GOT3 (cell line): ENCODE data around the gene B3GNT5.

Experiments used
- DNase-seq: peaks from one replicate; lab custom pipeline; 2025; ENCODE audit warnings: mixed read lengths; lab: John Stamatoyannopoulos, UW

The B3GNT5 gene

DNA sequence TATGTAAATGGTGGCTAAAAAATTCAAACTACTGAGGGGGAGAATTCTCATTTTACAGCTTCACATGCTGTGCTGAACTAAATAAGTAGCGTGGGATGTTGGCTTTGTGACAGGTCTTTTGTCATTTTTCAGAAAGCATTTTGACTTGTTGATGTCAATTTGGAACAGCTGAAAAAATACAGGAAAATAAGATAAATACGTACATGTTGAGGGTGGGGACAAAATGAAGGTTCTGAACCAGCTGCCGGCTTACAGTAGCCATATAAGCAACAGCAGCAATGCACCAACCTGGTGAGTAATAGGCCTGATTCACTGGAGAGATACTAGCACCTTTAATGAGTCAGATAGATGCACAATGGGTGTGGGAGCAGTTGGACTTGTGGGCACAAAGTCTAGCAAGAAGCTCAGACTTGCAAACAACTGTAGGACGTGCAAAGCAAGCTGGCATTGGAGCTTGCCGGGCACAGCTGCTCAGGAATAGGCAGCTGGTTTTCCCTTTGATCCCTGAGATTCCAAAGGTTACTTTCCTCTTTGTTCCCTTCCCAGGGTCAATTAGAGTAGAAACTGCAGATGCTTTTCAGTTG, 12.9 kb downstream of the B3GNT5 start:
- DNase-seq = peak; percentile 7

DNA sequence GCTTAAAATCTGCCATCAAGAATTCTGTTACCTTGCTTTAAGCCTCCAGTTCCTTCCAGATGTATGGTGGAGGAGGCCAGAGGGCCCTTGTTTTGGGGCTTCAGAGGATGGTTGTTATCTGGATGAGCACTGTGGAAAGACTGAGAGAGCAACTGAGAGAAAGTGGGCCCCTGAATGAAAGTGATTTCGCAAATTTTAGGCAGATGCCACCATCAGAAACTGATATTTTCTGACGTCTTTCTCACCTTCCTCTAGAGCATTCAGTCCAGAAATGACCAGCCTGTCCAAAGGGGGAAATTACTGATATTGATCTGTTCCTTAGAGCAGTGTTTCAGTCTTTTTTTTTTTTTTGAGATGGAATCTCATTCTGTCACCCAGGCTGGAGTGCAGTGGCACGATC, 13.4 kb downstream of the B3GNT5 start:
- no peak for DNase-seq

DNA sequence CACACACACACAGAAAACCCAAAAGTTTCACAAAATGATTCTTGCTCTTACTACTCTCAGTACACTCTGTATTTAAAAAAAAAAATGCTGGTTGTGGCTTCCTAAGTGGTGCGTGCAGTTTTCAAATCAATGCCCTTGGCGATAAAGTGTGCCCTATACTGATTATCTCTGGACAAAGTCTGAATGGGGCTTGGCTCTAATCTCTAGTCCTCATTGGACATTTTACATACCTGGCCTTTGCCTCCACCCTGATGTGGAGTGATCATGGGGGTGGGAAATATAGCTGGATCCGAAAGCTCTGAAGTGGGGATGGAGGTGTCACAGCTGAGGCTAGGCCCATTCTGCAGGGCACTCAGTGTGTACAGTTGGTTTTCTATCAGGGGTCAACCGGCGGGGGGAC, 14.1 kb downstream of the B3GNT5 start:
- no peak for DNase-seq

DNA sequence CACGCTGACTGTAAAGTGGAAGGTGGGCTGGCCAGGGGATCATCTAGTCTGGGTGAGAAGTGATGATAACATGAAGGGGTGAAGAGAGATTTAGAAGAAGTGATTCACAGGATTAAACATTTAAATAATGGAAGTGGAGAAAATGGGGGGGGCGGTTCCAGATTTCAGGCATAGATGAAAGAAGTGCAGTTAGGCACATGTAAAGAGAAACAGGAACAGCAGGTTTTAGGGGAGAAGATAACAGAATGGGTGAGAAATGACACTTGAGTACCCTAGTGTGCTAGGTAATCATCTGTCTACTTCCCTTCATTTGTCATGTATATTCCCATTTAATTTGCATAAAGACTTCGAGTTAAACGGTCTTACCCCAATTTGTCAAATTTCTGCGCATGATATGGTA, 15.3 kb downstream of the B3GNT5 start:
- DNase-seq = no peak

DNA sequence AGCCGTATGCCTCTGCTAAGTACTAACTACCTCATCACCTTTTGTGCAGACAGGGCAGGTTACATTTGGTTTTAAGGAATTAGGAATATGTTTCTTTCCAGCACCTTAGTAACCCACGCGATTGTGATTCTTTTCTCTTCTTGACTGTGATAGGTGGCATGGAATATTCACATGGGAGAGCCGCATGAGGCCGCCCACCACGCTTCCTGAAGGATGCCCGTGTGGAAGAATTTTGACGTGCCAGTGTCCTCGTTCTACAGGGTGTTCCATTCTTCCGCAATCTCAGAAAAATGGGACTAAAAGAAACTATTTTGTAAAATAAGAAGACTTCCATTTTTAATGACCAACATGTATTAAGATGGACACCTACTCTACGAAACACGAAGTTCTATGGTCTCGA, 16.3 kb downstream of the B3GNT5 start:
- DNase-seq = no peak

DNA sequence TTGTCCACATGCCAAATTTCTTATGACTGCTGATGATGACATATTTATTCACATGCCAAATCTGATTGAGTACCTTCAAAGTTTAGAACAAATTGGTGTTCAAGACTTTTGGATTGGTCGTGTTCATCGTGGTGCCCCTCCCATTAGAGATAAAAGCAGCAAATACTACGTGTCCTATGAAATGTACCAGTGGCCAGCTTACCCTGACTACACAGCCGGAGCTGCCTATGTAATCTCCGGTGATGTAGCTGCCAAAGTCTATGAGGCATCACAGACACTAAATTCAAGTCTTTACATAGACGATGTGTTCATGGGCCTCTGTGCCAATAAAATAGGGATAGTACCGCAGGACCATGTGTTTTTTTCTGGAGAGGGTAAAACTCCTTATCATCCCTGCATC, 17.3 kb downstream of the B3GNT5 start:
- DNase-seq = no peak

DNA sequence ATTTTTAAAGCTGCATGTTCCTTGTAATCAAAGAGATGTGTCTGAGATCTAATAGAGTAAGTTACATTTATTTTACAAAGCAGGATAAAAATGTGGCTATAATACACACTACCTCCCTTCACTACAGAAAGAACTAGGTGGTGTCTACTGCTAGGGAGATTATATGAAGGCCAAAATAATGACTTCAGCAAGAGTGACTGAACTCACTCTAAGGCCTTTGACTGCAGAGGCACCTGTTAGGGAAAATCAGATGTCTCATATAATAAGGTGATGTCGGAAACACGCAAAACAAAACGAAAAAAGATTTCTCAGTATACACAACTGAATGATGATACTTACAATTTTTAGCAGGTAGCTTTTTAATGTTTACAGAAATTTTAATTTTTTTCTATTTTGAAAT, 19.1 kb downstream of the B3GNT5 start:
- DNase-seq = no peak

DNA sequence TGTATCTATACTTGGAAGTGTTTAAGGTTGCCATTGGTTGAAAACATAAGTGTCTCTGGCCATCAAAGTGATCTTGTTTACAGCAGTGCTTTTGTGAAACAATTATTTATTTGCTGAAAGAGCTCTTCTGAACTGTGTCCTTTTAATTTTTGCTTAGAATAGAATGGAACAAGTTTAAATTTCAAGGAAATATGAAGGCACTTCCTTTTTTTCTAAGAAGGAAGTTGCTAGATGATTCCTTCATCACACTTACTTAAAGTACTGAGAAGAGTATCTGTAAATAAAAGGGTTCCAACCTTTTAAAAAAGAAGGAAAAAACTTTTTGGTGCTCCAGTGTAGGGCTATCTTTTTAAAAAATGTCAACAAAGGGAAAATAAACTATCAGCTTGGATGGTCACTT, 19.7 kb downstream of the B3GNT5 start:
- no peak for DNase-seq

DNA sequence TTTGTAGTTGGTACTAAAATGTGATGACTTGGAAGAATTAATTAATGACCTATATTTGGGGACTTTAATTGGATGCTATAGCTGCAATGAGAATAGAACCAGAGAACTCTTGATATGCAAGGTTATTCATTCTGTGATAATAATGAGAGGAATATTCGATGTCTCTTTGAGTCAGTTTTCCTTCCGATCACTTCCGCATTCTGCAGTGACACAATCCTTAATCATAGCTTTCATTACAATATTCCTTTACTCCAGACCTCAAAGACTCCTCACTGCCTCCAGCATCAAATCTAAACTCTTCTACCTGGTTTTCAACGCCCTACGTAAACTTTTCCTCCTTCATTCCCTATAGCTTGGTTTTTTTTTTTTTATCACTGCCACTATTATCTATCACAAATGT, 21.6 kb downstream of the B3GNT5 start:
- DNase-seq = no peak

DNA sequence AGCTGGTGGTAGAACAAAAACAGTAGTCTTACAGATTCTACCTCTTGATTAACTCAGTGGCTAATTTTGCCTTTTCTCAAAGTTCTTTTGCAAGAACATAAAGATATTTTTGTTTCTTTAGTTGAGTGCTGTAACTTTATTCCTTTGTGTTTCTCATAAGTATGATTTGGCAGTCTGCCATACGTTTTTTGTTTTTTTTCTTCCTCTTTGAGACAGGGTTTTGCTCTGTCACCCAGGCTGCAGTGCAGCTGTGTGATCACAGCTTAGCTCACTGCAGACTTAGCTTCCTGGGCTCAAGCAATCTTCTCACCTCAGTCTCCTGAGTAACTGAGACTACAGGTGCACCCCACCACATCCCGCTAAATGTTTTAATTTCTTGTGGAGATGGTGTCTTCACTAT, 22.4 kb downstream of the B3GNT5 start:
- no peak for DNase-seq

DNA sequence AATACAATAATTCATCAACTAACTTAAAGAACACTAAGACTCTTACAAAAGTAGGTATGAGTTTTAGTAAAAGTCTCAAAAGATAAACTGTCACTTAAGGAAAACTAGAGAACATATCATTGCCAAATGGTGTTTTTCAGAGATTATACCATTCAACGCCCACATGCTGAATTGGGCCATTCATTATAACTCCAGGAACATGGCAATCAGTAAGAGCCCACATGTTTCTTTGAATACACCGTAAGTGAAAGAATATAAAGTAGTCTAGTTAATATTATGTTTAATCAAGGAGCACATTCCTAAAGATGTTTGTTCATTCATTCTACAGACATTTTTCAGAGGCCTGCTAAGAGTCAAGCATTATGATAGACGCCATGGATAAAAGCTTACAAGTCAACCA, 22.9 kb downstream of the B3GNT5 start:
- no peak for DNase-seq

DNA sequence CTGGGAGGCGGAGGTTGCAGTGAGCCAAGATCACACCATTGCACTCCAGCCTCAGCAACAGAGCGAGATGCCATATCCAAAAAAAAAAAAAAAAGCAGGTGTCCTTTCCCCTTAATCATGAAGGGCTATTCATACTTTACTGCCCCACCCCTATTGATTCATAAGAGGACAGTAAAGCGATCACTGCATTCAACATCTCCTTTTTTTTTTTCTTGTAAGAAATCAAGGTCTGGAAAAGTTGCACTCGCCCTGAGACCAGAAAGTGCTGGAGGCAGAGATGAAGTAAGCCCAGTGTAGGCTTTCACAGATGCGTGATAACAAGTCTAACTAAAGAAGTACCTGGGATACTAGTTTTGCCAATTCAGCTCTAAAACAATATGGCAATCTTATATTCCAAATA, 24.2 kb downstream of the B3GNT5 start:
- no peak for DNase-seq

DNA sequence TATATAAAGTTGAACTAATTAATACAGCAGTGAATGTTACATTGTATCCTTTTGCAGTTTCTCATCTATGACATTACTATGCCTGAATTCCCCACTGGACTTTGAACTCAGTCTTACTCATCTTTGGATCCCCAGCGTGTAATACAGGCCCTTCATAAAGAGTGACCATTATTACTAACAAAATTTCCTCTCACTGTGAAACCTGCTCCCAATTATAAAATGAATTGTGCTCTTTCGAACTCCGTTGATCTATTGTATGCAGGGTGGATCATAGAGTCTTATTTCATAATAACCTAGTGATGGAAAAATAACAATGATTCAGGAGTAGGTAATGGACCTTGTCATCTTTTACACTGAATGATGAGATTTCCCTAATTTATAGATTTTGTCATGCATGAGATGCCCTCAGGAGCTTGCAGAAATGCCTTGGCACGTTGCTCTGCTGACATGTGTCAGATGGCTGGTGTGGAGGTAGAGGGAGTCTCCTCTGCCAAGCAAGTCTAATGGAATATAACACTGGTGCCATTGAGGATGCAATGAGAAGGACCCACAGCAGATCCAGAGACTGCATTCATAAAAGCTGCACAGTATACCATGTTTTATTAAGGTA, 25.5 kb downstream of the B3GNT5 start:
- no peak for DNase-seq

DNA sequence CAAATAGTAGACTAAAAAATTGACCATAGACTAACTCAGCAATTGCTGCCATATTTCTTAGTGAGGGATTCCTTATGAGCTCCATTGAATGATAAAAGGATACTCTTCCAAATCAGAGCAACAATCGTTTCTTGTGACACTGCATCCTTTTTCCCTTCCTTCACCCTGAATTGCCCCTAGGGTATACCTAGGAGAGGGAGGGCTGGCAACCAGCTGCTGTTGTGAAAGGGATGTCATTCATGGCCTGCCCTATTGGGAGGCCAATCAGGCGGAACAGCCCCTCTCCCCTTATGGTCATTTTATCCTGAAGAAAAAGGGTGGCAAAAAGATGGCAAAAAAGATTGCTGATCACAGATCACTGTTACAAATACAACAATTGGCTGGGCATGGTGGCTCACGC, 26.3 kb downstream of the B3GNT5 start:
- DNase-seq = no peak

DNA sequence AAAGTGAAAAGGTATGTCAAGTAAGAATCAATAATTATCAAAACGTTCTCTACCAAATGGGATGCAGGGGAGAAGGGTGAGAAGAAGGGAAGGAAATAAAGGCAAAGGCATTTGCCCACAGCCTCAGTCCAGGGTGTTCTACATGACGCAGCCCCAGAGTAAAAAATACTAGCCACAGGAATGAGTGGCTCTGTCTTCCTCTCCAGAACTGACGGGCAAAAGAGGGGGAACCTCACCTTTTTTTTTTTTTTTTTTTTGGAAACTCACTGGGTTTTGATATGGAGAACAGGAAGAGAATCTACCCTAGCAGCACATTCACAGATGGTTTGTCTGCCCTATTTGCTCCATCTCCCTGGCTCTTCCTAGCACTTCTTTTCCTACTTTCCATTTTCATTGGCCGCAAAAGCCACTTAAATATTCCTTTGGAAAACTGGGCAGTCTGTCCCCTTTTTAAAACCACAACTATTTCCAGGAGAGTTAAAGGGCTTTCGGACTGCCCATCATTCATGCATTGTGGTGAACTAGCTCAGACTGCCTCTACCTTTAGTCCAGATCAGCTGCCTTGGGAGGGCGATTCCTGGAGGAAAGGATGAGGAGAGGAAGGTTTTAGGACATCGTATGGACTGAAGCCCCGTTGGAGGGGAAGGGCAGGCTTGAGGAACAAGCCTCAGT, 28.2 kb downstream of the B3GNT5 start:
- no peak for DNase-seq

DNA sequence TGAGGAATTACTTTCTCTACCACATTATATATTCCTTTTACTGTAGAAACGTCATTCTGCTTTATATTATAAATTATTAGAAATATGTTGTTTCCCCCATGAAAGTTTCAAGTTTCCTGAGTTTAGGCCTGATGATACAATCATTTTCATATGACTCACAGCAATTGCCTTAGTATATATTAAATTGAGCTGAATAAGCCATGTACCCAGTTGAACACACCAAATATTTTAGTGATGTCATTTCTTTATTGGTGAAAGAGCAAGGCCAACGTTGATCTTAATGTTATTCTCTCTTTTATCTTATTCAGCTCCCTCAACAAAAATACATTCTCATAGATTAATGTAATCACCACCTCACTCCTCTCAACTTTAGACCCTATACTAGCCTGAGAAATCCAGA, 30.8 kb downstream of the B3GNT5 start:
- DNase-seq = no peak

DNA sequence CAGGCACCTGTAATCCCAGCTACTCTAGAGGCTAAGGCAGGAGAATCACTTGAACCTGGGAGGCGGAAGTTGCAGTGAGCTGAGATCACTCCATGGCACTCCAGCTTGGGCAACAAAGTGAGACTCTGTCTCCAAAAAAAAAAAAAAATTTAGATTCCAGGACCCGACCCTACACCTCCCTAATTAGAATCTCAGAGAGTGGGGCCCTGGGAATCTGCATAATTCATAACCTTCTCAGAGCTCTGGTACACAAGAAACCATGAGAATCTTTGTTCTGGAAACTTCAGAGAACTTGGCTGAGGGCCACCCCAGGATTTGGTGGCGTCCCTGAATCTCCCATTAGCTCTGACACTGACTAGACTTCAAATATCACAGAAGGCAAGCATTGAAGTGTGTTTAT, 31.5 kb downstream of the B3GNT5 start:
- DNase-seq = no peak

DNA sequence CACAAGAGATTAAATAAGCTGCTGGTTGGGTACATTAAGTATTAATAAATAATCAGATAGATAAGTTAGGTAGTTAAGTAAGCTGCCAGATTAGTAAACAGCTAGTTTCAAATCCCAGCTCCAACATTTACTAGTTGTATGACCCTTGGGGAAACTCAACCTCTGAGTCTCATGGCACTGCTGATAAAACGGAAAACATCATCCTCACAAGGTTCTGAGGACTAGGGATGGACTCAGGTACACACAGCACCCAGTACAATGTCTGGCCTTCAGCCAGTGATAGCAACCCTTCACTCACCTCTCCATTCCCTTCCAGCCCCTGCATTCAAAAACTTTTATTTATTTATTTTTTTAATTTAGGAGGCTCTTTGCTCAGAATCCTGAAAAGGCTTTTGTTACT, 32.3 kb downstream of the B3GNT5 start:
- DNase-seq = no peak

DNA sequence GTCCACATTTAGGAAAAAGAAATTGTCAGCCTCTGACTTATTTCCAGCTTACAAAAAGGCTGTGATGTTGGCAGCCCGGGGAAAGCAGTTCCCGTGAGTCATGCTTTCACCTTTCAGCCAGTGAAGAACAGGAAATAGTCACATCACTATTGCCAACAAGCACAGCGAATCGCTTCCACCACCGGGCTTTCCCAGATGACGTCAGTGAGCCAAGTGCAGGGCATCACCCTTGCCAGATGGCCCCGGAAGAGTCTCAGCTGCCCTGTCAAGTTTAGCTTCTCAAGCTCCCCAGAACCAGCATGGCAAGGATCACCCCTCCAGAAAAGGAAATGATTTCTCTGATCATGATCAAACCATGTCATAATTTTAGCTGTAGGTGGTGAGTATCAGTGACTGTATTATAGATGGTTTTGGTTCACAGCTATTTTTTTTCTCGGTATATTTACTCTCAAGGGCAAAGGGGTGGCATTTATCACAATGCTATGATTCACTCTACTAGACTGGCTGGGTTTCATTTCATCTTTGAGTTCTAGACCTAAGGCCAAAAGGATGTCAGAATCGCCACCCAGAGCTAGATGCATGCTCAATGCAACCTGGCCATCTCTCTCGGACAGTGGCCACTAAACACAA, 32.9 kb downstream of the B3GNT5 start:
- DNase-seq = peak; percentile 66

DNA sequence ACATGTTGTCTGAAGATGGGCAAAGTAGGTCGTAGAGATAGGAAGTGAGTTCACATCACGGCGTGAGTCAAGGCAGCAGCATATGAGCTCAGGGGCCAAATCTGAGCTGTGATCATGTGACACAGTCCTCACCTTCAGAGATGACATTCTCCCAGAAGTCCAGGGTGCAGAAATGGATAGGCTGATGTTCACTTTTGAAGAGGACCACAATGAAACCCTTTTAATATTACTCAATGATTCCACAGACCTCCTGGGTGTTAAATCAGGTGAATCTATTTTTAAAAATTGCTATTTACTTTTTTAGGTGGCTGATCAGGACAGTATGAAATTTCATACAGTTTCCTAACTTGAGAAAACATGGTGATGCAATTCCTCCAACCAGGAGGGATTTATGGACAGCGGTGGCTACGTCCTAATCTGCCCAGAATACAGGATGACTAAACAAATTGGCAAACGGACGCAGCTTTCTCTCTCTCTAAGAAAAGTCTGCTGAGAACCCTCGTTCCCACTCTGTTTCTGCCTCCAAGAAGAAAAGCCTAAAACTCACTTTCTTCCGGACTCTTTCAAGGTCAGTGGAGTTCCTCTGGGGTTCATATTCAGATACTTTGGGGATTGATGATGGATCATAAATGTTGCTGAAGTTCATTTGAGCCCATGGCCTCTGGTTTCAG, 34.4 kb downstream of the B3GNT5 start:
- no peak for DNase-seq

DNA sequence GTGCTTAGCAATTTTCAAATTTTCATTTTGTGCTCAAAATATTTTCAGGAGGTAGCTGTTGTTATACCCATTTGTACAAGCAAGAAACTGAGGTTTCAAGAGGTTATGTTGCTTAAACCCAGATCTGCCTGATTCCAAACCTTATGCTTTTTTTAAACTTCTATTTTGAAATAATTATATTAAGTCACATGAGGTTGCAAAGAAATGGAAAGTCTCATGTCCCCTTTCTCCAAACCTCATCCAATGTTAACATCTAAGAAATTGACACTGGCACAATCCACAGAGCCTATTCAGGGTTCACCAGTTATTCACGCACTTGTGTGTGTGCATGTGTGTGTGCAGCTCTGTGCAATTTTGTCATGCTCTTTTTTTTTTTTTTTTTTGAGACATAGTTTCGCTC, 35.1 kb downstream of the B3GNT5 start:
- DNase-seq = no peak

DNA sequence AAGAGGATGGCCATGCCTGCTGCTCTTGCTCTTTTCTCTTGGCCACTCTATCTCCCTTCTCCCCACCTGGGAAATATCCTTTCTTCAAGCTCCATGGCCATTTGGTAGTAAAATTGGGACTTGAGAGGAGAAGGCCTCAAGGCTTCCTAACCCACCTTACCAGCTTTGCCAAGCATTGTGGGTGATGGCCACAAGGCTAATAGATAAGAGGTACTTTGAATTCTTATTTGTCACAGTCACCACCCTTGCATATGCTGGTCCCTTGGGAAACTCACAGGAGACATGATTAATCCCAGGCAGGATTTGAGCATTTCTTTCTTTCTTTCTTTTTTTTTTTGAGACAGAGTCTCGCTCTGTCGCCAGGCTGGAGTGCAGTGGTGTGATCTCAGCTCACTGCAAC, 37.2 kb downstream of the B3GNT5 start:
- no peak for DNase-seq

DNA sequence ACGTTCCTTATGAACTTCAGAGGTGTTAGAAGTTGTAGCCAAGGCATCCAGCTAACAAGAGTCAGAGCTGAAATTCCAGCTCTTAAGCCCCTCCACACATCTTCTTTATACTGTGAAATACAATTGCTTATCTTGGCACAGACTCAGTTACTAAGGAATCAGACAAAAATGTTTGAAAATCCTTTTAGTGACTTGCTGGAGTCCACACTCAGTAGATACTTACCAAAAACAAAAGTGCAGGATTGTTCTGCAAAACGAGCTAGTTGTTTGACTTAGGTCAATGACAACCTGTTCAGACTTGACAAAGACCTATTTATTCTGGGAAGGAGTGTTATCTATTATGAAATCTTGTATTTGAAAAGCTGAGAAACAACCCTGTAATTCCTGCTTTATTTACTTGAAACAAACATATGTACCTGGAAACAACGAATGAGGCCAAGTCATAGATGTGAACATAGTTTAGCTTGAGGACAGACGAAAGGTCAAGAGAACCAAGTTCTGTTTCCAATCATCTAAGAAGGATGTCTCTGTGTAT, 38.5 kb downstream of the B3GNT5 start:
- no peak for DNase-seq
